H9 (cell line): ENCODE data around the gene GLS. TPM values are rescaled to one million over a fixed set of nuclear protein-coding genes. Genes with fewer than 3 reads are reported as not detected.
A peak's percentile ranks its signal among the peaks of the same experiment; 100 is the strongest.

ENCODE experiments used
- DNase-seq: peaks from one replicate; pipeline ENCODE4 v3.0.0-alpha.2; 2017
- H2AFZ ChIP-seq: one replicate; pipeline ENCODE4 v1.6.1; 2013; ENCODE audit warnings: mild to moderate bottlenecking, low read length, control low read depth, moderate library complexity
- H2AK5ac ChIP-seq: 2 replicates; pipeline ENCODE4 v1.6.1; 2013; ENCODE audit warnings: low read length, control low read depth, mixed read lengths; ENCODE audit not compliant: insufficient read length
- H2BK120ac ChIP-seq: one replicate; pipeline ENCODE4 v1.6.1; 2013; ENCODE audit warnings: low read depth, mild to moderate bottlenecking, low read length, control low read depth, inconsistent platforms; ENCODE audit not compliant: poor library complexity, severe bottlenecking
- H2BK12ac ChIP-seq: 2 replicates; pipeline ENCODE4 v1.6.1; 2013; ENCODE audit warnings: low read length, control low read depth, mixed read lengths, low read depth; ENCODE audit not compliant: insufficient read length
- H2BK15ac ChIP-seq: 2 replicates; pipeline ENCODE4 v1.6.1; 2013; ENCODE audit warnings: low read depth, low read length, control low read depth
- H2BK20ac ChIP-seq: one replicate; pipeline ENCODE4 v1.6.1; 2013; ENCODE audit warnings: low read depth, mild to moderate bottlenecking, low read length, control low read depth, inconsistent platforms; ENCODE audit not compliant: poor library complexity, severe bottlenecking
- H2BK5ac ChIP-seq: 2 replicates; pipeline ENCODE4 v1.6.1; 2013; ENCODE audit warnings: low read length, control low read depth, mixed read lengths; ENCODE audit not compliant: insufficient read length
- H3K14ac ChIP-seq: 2 replicates; pipeline ENCODE4 v1.6.1; 2013; ENCODE audit warnings: low read length, control low read depth; ENCODE audit not compliant: insufficient read depth
- H3K18ac ChIP-seq: 2 replicates; pipeline ENCODE4 v1.6.1; 2013; ENCODE audit warnings: low read depth, mild to moderate bottlenecking, mixed read lengths, low read length, control low read depth; ENCODE audit not compliant: insufficient read length
- H3K23ac ChIP-seq: 2 replicates; pipeline ENCODE4 v1.6.1; 2013; ENCODE audit warnings: low read length, control low read depth, mixed read lengths, low read depth; ENCODE audit not compliant: insufficient read length
- H3K23me2 ChIP-seq: 2 replicates; pipeline ENCODE4 v1.6.1; 2013; ENCODE audit warnings: low read depth, mild to moderate bottlenecking, mixed read lengths, low read length, control low read depth; ENCODE audit not compliant: insufficient read length, poor library complexity, severe bottlenecking
- H3K27ac ChIP-seq: 2 replicates; pipeline ENCODE4 v1.5.1; 2013; ENCODE audit warnings: low read length, control low read depth, mixed read lengths, low read depth; ENCODE audit not compliant: insufficient read length
- H3K27me3 ChIP-seq: 2 replicates; pipeline ENCODE4 v1.6.1; 2013; ENCODE audit warnings: low read length, control low read depth, inconsistent platforms; ENCODE audit not compliant: insufficient read depth
- H3K4ac ChIP-seq: 2 replicates; pipeline ENCODE4 v1.6.1; 2013; ENCODE audit warnings: low read depth, mild to moderate bottlenecking, control low read depth, inconsistent platforms, low read length, moderate library complexity
- H3K4me1 ChIP-seq: 2 replicates; pipeline ENCODE4 v1.6.1; 2013; ENCODE audit warnings: low read length, control low read depth, inconsistent platforms; ENCODE audit not compliant: insufficient read depth
- H3K4me2 ChIP-seq: 2 replicates; pipeline ENCODE4 v1.6.1; 2013; ENCODE audit warnings: low read length, control low read depth, mixed read lengths; ENCODE audit not compliant: insufficient read length, insufficient read depth
- H3K56ac ChIP-seq: 2 replicates; pipeline ENCODE4 v1.6.1; 2013; ENCODE audit warnings: low read depth, mild to moderate bottlenecking, mixed read lengths, low read length, control low read depth; ENCODE audit not compliant: insufficient read length
- H3K79me1 ChIP-seq: 2 replicates; pipeline ENCODE4 v1.6.1; 2013; ENCODE audit warnings: low read depth, mild to moderate bottlenecking, moderate library complexity, low read length, control low read depth, inconsistent platforms; ENCODE audit not compliant: insufficient read depth, poor library complexity, severe bottlenecking
- H3K79me2 ChIP-seq: 2 replicates; pipeline ENCODE4 v1.6.1; 2013; ENCODE audit warnings: low read length, control low read depth, inconsistent platforms; ENCODE audit not compliant: insufficient read depth
- H3K9ac ChIP-seq: 2 replicates; pipeline ENCODE4 v1.6.1; 2013; ENCODE audit warnings: low read length, control low read depth, mixed read lengths; ENCODE audit not compliant: insufficient read length; ENCODE audit errors: extremely low read depth
- H3K9me3 ChIP-seq: one replicate; pipeline ENCODE4 v1.6.1; 2013; ENCODE audit warnings: low read depth, low read length, inconsistent platforms; ENCODE audit not compliant: control insufficient read depth
- H3T11ph ChIP-seq: one replicate; pipeline ENCODE4 v1.6.1; 2013; ENCODE audit warnings: mild to moderate bottlenecking, low read length, control low read depth, inconsistent platforms
- H4K20me1 ChIP-seq: one replicate; pipeline ENCODE4 v1.6.1; 2013; ENCODE audit not compliant: control insufficient read depth, insufficient read length, insufficient read depth
- H4K5ac ChIP-seq: 2 replicates; pipeline ENCODE4 v1.6.1; 2013; ENCODE audit warnings: low read depth, mild to moderate bottlenecking, mixed read lengths, low read length, control low read depth; ENCODE audit not compliant: insufficient read length
- H4K8ac ChIP-seq: replicated peaks from 2 replicates; pipeline ENCODE4 v1.6.1; 2013; ENCODE audit warnings: low read length, control low read depth, mixed read lengths, low read depth; ENCODE audit not compliant: insufficient read length
- H4K91ac ChIP-seq: 2 replicates; pipeline ENCODE4 v1.6.1; 2013; ENCODE audit warnings: low read depth, mild to moderate bottlenecking, moderate library complexity, mixed read lengths, low read length, control low read depth; ENCODE audit not compliant: insufficient read length
- H3K27ac Mint-ChIP-seq, 3 experiments: 2 replicates in 2 of 3; 3 replicates in 1 of 3; pipeline ENCODE4 v1.8.0; 2020 to 2021; ENCODE audit warnings: mixed read lengths in 3 of 3, mild to moderate bottlenecking in 1 of 3, moderate library complexity in 1 of 3
- H3K27me3 Mint-ChIP-seq: 2 replicates; pipeline ENCODE4 v1.8.0; 2021; ENCODE audit warnings: low read depth, mild to moderate bottlenecking, moderate library complexity, mixed read lengths
- H3K36me3 Mint-ChIP-seq, 3 experiments: 2 replicates in 2 of 3; 3 replicates in 1 of 3; pipeline ENCODE4 v1.8.0; 2020 to 2021; ENCODE audit warnings: low read depth in 3 of 3, mixed read lengths in 3 of 3; ENCODE audit not compliant: insufficient read depth in 1 of 3
- H3K4me1 Mint-ChIP-seq, 2 experiments: 2 replicates each; pipeline ENCODE4 v1.8.0; 2020; ENCODE audit warnings: mixed read lengths in 2 of 2
- H3K4me3 Mint-ChIP-seq, 2 experiments: 2 replicates in 1 of 2; 3 replicates in 1 of 2; pipeline ENCODE4 v1.8.0; 2020 to 2021; ENCODE audit warnings: mild to moderate bottlenecking in 2 of 2, mixed read lengths in 2 of 2, moderate library complexity in 1 of 2
- H3K9me3 Mint-ChIP-seq, 2 experiments: 2 replicates in 1 of 2; 3 replicates in 1 of 2; pipeline ENCODE4 v1.8.0; 2020; ENCODE audit warnings: mild to moderate bottlenecking in 2 of 2, mixed read lengths in 2 of 2, moderate library complexity in 1 of 2
- WGBS: extraction: QIAGEN DNeasy Blood & Tissue Kit; methylation state at CpG from one replicate; pipeline ENCODE4 v1.1.7; 2013; ENCODE audit warnings: missing lambda C conversion rate, low lambda C conversion rate, mixed read lengths; ENCODE audit not compliant: insufficient read length; ENCODE audit errors: extremely low coverage; 5-methylcytosine and 5-hydroxymethylcytosine counted together
- total RNA-seq: library from RNA; stranded (reverse); gene quantifications from 2 replicates; pipeline ENCODE4 v1.2.1, GENCODE V29; 2021
- TF ChIP-seq, protein P1 (sequence below): fragments of 200-600 bp; sonication (generic); conservative IDR thresholded peaks from 3 replicates; pipeline ENCODE4 v1.8.0; 2021; ENCODE audit warnings: antibody characterized with exemption, mild to moderate bottlenecking

Gene GLS
- total RNA-seq, 1 experiment from 2014 or later, result 69.3 TPM

DNA sequence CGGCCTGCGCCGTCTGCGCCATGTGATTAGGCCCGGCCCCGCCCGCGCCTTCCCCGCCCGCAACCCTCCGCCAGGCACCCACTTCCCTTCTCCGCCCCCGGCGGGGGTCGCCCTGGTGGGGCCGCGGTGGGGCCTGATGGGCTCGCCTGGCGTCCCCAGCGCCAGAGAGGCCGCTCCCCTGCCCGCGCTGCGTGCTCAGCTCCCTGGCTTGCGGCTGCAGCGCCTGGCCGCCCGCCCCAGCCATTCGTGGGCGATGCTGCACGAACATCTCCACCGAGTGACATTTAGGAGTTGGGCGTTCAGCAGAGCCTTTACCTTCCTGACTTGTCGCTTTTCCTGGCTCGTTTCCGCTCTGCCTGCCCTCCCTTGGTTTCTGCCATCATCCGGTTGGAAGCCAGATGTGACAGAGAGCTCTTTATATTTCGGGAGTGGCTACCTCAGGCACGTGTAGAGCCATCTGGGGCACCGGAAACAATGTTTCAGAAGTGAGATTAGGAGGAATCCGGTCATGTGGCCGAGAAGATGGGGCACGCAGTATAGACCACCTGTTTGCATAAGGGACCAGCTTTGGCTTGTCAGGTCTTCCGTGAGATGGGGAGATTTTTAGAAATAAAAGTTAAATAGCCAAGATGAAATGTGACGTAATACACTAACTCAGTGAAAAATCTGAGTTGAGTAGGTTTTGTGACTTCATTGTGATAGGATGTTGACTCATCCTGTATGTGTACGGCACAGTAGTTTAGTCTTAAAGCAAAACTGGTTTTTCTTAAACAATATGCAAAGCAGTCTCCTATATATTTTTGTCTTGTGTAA is 1.2 kb downstream of the GLS start:
- peak; percentile 54 for DNase-seq
- Mint-ChIP-seq H3K27ac (peak overlapping the region in 2 of 3 experiments; percentile 16 to 85; a peak in 3 of 7 replicates), H3K27me3 (no peaks in the 10 kb centered on the region), H3K4me1 (peaks cover 26 to 33% of the 10 kb centered on the region in 2 experiments), H3K36me3 (peaks cover 5 to 19% (median 7%) of the 10 kb centered on the region in 3 experiments; a peak in 6 of 7 replicates), H3K4me3 (peak overlapping the region; percentile 79 to 96), H3K9me3 (no peaks in the 10 kb centered on the region)
- Histone ChIP-seq H2BK120ac (no peak overlapping the region), H2AK5ac (no peak overlapping the region), H3K27me3 (no peaks in the 10 kb centered on the region), H3K4me1 (no peaks in the 10 kb centered on the region; the same call in 1 of the 2 replicates), H3K79me2 (peaks cover 25% of the 10 kb centered on the region; the same call in 1 of the 2 replicates), H2BK15ac (no peak overlapping the region), H3K9me3 (no peaks in the 10 kb centered on the region), H3K18ac (no peak overlapping the region), H3K56ac (no peak overlapping the region), H3T11ph (no peak overlapping the region), H3K23me2 (peaks cover 10% of the 10 kb centered on the region), H3K79me1 (no peaks in the 10 kb centered on the region), H3K14ac (no peak overlapping the region; the same call in 1 of the 2 replicates), H3K23ac (no peak overlapping the region), H2BK5ac (no peak overlapping the region), H4K5ac (no peak overlapping the region), H2BK12ac (no peak overlapping the region), H3K9ac (peak overlapping the region; percentile 10), H2BK20ac (no peak overlapping the region), H4K8ac (no peak overlapping the region), H2AFZ (no peak overlapping the region), H4K91ac (no peak overlapping the region), H4K20me1 (no peaks in the 10 kb centered on the region), H3K4ac (no peak overlapping the region), H3K4me2 (peak overlapping the region; percentile 92), H3K27ac (no peak overlapping the region)
- WGBS, result no CpG with 5 or more reads among the region's 46 CpGs
- TF ChIP-seq, protein P1, sequence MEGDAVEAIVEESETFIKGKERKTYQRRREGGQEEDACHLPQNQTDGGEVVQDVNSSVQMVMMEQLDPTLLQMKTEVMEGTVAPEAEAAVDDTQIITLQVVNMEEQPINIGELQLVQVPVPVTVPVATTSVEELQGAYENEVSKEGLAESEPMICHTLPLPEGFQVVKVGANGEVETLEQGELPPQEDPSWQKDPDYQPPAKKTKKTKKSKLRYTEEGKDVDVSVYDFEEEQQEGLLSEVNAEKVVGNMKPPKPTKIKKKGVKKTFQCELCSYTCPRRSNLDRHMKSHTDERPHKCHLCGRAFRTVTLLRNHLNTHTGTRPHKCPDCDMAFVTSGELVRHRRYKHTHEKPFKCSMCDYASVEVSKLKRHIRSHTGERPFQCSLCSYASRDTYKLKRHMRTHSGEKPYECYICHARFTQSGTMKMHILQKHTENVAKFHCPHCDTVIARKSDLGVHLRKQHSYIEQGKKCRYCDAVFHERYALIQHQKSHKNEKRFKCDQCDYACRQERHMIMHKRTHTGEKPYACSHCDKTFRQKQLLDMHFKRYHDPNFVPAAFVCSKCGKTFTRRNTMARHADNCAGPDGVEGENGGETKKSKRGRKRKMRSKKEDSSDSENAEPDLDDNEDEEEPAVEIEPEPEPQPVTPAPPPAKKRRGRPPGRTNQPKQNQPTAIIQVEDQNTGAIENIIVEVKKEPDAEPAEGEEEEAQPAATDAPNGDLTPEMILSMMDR, result no peak
